Immature natural killer cell (primary cell): Measurements from ENCODE around the gene F2RL1. TPM values are rescaled to one million over a fixed set of nuclear protein-coding genes. Genes with fewer than 3 reads are reported as not detected.
"Not testable (repeated sequence)": the region's sequence is repeated elsewhere in the genome, so short reads cannot be mapped to it uniquely, and the experiment has no call there.

Experiments used
- DNase-seq, 3 donors: peaks; one replicate each; pipeline ENCODE4 v3.0.0; 2022; ENCODE audit warnings: mixed read lengths in 1 of 3
- H3K27ac Mint-ChIP-seq, 6 donors: one replicate each; pipeline ENCODE4 v1.8.0; 2020; ENCODE audit warnings: mixed read lengths in 6 of 6, mild to moderate bottlenecking in 5 of 6, inconsistent platforms in 4 of 6, moderate library complexity in 3 of 6
- H3K27me3 Mint-ChIP-seq, 3 donors: one replicate each; pipeline ENCODE4 v1.8.0; 2020 to 2021; ENCODE audit warnings: low read depth in 3 of 3, mild to moderate bottlenecking in 3 of 3, mixed read lengths in 3 of 3, moderate library complexity in 3 of 3, inconsistent platforms in 1 of 3
- H3K36me3 Mint-ChIP-seq, 3 donors: one replicate each; pipeline ENCODE4 v1.8.0; 2020; ENCODE audit warnings: mixed read lengths in 3 of 3, inconsistent platforms in 2 of 3, mild to moderate bottlenecking in 2 of 3
- H3K4me1 Mint-ChIP-seq, 2 donors: one replicate each; pipeline ENCODE4 v1.8.0; 2020; ENCODE audit warnings: inconsistent platforms in 2 of 2, mild to moderate bottlenecking in 2 of 2, mixed read lengths in 2 of 2, moderate library complexity in 1 of 2
- H3K4me3 Mint-ChIP-seq, 5 donors: one replicate each; pipeline ENCODE4 v1.8.0; 2020; ENCODE audit warnings: mild to moderate bottlenecking in 5 of 5, mixed read lengths in 5 of 5, inconsistent platforms in 3 of 5, moderate library complexity in 3 of 5
- H3K9me3 Mint-ChIP-seq, 6 donors: one replicate each; pipeline ENCODE4 v1.8.0; 2020; ENCODE audit warnings: mild to moderate bottlenecking in 6 of 6, mixed read lengths in 6 of 6, inconsistent platforms in 4 of 6, moderate library complexity in 3 of 6
- polyA plus RNA-seq, 3 donors: library from polyadenylated mRNA; unstranded; fragments of 300-500 nt; fragmentation: Illumina TruSeq; gene quantifications; one replicate each; pipeline ENCODE4 v1.2.3, GENCODE V29; 2021

The F2RL1 gene
- polyA plus RNA-seq, 3 donors from 2014 or later = 0.53 to 2.1 TPM; not detected in 1

DNA sequence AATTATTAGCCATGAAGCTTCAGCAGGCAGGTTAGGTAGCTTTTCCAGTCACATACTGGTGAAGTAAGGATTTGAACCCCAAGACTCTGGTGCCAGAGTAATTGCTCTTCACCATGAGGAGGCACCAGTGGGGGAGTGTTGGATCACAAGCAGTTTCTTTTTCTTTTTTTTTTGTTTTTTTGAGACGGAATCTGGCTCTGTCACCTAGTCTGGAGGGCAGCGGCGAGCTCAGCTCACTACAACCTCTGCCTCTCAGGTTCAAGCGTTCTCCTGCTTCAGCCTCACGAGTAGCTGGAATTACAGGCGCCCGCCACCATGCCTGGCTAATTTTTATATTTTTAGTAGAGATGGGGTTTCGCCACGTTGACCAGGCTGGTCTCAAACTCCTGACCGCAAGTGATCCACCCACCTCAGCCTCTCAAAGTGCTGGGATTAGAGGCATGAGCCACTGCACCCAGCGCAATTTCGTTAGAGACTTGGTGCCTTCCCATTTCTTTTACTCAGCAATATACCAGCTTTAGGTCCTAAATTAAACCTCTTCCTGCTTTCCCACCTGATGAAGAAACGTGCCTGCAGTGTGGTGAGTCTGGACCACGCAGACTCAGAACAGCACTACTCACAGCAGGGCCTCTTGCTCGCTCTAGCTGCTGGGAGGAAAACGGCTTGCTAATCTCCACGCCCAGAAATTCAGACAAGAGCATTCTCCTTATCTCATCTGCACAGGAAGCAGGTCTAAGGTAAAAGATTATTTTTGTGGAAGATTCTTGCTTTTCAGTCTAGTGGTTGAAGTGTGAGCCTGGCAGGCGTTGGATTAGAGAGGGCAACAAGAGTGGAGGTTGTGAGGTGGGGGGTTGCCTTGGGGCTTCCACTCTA, 30.8 kb downstream of the F2RL1 start, which contains the start of gene S100Z:
S100Z (plus strand) TSS at position 596 of the 873 bp plus-strand sequence. CDS start 25,346 bp downstream, outside the sequence.
- Mint-ChIP-seq H3K4me3 (peak within 1 kb of the TSS; percentile 21 to 76 (median 58)), H3K27ac (peak within 1 kb of the TSS in 3 of 6 donors; percentile 12 to 83 (median 51)), H3K27me3 (peaks cover 0 to 2% (median 2%) of the 10 kb centered on the region in 3 donors), H3K4me1 (peaks cover 26 to 31% of the 10 kb centered on the region in 2 donors), H3K36me3 (no peaks in the 10 kb centered on the region), H3K9me3 (peaks cover 0 to 2% (median 0%) of the 10 kb centered on the region in 6 donors)
- peak in 1 of 3 donors; percentile 10 for DNase-seq

GRCh38 chr5:76850543-76851145, 31.8 kb downstream of the F2RL1 start:
- H3K27me3 Mint-ChIP-seq = peaks cover 0 to 2% (median 2%) of the 10 kb centered on the region in 3 donors

GRCh38 chr5:76851728-76852369, 33.0 kb downstream of the F2RL1 start:
- peak overlapping the region in 2 of 6 donors; percentile 6 to 30 for H3K27ac Mint-ChIP-seq
- H3K4me3 Mint-ChIP-seq = no peak overlapping the region
- H3K9me3 Mint-ChIP-seq = peaks cover 0 to 2% (median 0%) of the 10 kb centered on the region in 6 donors
- peaks cover 0 to 2% (median 0%) of the 10 kb centered on the region in 3 donors for H3K27me3 Mint-ChIP-seq
- H3K4me1 Mint-ChIP-seq = peaks cover 47 to 52% of the 10 kb centered on the region in 2 donors
- DNase-seq = no peak
- H3K36me3 Mint-ChIP-seq = peaks cover 0 to 5% (median 4%) of the 10 kb centered on the region in 3 donors

More at GRCh38 chr5:76850543-76851145, 31.8 kb downstream of the F2RL1 start:
- peak overlapping the region in 2 of 6 donors; percentile 45 to 47 for H3K27ac Mint-ChIP-seq
- no peak for DNase-seq
- H3K9me3 Mint-ChIP-seq = peaks cover 0 to 2% (median 0%) of the 10 kb centered on the region in 6 donors
- peak overlapping the region in 2 of 5 donors; percentile 15 to 44 for H3K4me3 Mint-ChIP-seq
- H3K36me3 Mint-ChIP-seq = no peaks in the 10 kb centered on the region
- peaks cover 35 to 40% of the 10 kb centered on the region in 2 donors for H3K4me1 Mint-ChIP-seq

DNA sequence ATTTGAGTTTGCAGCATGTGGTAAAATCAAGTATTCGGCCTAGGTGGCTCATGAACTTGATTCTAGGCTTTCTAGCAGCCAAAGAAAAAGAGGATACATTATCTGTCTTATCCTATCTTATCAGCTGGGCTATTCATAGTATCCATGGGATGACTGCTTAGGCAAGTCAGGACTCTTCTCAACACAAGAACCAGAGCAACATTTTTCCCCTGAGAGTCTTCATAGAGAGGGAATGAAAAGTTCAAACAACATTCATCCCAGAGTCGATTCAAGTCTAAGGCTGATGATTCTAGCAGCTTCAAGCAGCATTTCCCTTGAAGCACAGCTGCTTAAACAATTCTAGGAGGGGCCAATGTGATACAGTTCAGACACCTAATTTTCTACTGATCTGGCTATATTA, 33.9 kb downstream of the F2RL1 start:
- Mint-ChIP-seq H3K27ac (peak overlapping the region in 1 of 6 donors; percentile 25), H3K9me3 (peaks cover 0 to 2% (median 0%) of the 10 kb centered on the region in 6 donors), H3K36me3 (peaks cover 0 to 5% (median 4%) of the 10 kb centered on the region in 3 donors), H3K4me1 (peaks cover 49 to 54% of the 10 kb centered on the region in 2 donors), H3K4me3 (no peak overlapping the region), H3K27me3 (peaks cover 0 to 2% (median 0%) of the 10 kb centered on the region in 3 donors)
- DNase-seq = no peak

- not testable (repeated sequence) for H3K27me3 Mint-ChIP-seq, H3K4me3 Mint-ChIP-seq, H3K9me3 Mint-ChIP-seq, H3K36me3 Mint-ChIP-seq, DNase-seq
- Mint-ChIP-seq H3K27ac (peak overlapping the region in 3 of 6 donors; percentile 3 to 32 (median 22)), H3K4me1 (peaks cover 49 to 54% of the 10 kb centered on the region in 2 donors)
Measured at GRCh38 chr5:76853741-76854140, 34.9 kb downstream of the F2RL1 start.

GRCh38 chr5:76854644-76855043, 35.8 kb downstream of the F2RL1 start:
- H3K27me3 Mint-ChIP-seq = peaks cover 0 to 2% (median 0%) of the 10 kb centered on the region in 3 donors
- H3K4me1 Mint-ChIP-seq = peaks cover 47 to 52% of the 10 kb centered on the region in 2 donors

DNA sequence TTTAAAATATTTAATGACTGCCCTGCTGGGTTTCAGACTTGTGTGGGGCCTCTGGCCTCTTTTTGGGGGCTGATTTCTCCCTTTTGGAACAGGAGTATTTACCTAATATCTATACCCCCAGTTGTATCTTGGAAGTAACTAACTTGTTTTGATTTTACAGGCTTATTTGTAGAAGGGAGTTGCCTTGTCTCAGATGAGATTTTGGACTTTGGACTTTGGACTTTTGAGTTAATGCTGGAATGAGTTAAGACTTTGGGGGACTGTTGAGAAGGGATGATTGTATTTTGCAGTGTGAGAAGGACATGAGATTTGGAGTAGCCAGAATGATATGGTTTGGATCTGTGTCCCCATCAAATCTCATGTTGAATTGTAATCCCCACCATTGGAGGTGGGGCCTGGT, 36.7 kb downstream of the F2RL1 start:
- H3K27me3 Mint-ChIP-seq, H3K9me3 Mint-ChIP-seq, DNase-seq, H3K36me3 Mint-ChIP-seq: not testable (repeated sequence)
- Mint-ChIP-seq H3K4me3 (peak overlapping the region; percentile 49 to 75 (median 61)), H3K4me1 (peaks cover 39 to 43% of the 10 kb centered on the region in 2 donors), H3K27ac (peak overlapping the region; percentile 81 to 92 (median 86))

More at GRCh38 chr5:76854644-76855043, 35.8 kb downstream of the F2RL1 start:
- Mint-ChIP-seq H3K36me3 (peaks cover 0 to 5% (median 4%) of the 10 kb centered on the region in 3 donors), H3K4me3 (no peak overlapping the region), H3K27ac (peak overlapping the region in 3 of 6 donors; percentile 22 to 71 (median 52)), H3K9me3 (peaks cover 0 to 2% (median 0%) of the 10 kb centered on the region in 6 donors)
- DNase-seq = no peak

DNA sequence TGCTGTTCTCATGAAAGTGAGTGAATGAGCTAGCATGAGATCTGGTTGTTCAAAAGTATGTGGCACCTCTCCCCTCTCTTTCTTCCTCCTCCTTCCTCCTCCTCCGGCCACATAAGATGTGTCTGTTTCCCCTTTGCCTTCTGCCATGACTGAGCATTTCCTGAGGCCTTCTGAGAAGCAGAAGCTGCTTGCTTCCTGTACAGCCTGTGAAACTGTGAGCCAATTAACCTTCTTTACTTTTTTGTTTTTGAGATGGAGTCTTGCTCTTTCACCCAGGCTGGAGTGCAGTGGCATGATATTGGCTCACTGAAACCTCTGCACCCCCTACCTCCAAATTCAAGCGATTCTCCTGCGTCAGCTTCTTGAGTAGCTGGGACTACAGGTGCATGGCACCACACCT, 37.1 kb downstream of the F2RL1 start:
- DNase-seq = peak; percentile 9 to 17 (median 9)
- peak overlapping the region; percentile 49 to 75 (median 61) for H3K4me3 Mint-ChIP-seq
- peaks cover 35 to 39% of the 10 kb centered on the region in 2 donors for H3K4me1 Mint-ChIP-seq

DNA sequence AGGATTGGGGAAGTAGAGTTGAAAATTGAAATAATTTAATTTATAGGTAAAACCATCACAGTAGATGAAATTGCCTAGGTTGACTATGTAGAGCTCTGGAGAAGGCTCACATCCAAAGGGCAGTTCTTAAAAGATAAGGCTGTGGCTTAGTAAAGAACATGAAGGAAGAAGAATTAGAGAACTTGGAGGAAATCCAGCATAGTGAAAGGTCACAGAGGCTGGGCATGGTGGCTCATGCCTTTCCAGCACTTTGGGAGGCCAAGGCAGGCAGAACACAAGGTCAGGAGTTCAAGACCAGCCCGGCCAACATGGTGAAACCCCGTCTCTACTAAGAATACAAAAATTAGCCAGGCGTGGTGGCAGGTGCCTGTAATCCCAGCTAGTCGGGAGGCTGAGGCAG, 38.0 kb downstream of the F2RL1 start:
- peak overlapping the region in 4 of 6 donors; percentile 57 to 92 (median 86) for H3K27ac Mint-ChIP-seq
- peaks cover 28 to 30% of the 10 kb centered on the region in 2 donors for H3K4me1 Mint-ChIP-seq
- not testable (repeated sequence) for H3K9me3 Mint-ChIP-seq, H3K36me3 Mint-ChIP-seq, DNase-seq, H3K27me3 Mint-ChIP-seq
- H3K4me3 Mint-ChIP-seq = peak overlapping the region in 3 of 5 donors; percentile 8 to 17 (median 14)

More for the DNA sequence above, 37.1 kb downstream of the F2RL1 start:
- Mint-ChIP-seq H3K36me3 (peaks cover 0 to 5% (median 4%) of the 10 kb centered on the region in 3 donors), H3K27ac (peak overlapping the region; percentile 81 to 92 (median 86)), H3K9me3 (peaks cover 0 to 2% (median 0%) of the 10 kb centered on the region in 6 donors), H3K27me3 (peaks cover 0 to 2% (median 0%) of the 10 kb centered on the region in 3 donors)

- Mint-ChIP-seq H3K27me3 (peaks cover 0 to 1% (median 0%) of the 10 kb centered on the region in 3 donors), H3K4me1 (peaks cover 23% of the 10 kb centered on the region in 2 donors), H3K27ac (peak overlapping the region in 1 of 6 donors; percentile 9), H3K4me3 (no peak overlapping the region), H3K36me3 (peaks cover 0 to 5% (median 4%) of the 10 kb centered on the region in 3 donors), H3K9me3 (no peaks in the 10 kb centered on the region)
- no peak for DNase-seq
Measured at GRCh38 chr5:76859591-76860247, 40.9 kb downstream of the F2RL1 start.

DNA sequence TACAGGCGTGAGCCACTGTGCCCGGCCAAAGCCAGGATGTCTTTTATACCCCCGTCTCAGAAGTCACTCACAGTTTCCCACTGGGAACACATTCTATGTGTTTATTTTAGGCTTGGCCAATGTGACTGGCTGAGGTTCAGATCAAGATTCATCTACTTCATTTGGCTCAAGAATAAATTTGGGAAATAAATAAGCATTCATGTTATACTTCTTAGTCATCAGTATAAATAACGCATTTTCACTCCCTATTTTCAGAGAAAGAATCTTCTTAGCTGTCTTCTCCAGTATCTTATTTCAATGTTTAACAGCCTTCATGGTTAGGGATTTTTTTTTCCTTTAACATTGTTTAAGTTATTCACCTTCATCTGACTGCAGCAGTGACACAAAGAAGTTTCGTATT, 42.8 kb downstream of the F2RL1 start:
- no peaks in the 10 kb centered on the region for H3K9me3 Mint-ChIP-seq
- H3K4me1 Mint-ChIP-seq = peaks cover 4 to 5% of the 10 kb centered on the region in 2 donors
- no peak overlapping the region for H3K4me3 Mint-ChIP-seq
- H3K27ac Mint-ChIP-seq = no peak overlapping the region
- H3K27me3 Mint-ChIP-seq = peaks cover 0 to 1% (median 0%) of the 10 kb centered on the region in 3 donors
- DNase-seq = no peak
- H3K36me3 Mint-ChIP-seq = no peaks in the 10 kb centered on the region

DNA sequence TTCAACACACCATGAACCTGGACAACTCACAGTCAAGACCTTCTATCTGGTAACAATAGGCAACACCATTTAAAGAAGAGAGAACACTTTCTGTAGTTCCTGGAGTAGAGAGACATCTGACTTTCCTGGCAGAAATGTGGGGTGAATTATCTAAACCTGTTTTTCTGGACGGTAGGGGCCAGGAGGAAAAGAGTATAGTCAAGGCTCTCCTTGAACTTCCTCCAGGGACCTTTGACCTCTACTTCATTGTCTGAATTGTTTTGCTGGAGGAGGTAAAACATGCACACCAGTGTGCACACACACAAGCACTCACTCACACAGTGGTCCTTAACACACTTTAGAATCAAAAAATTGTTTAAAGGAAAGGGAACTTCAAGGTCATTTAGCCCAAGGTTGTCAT, 44.2 kb downstream of the F2RL1 start:
- Mint-ChIP-seq H3K27ac (no peak overlapping the region), H3K36me3 (no peaks in the 10 kb centered on the region), H3K27me3 (peaks cover 0 to 2% (median 1%) of the 10 kb centered on the region in 3 donors), H3K9me3 (no peaks in the 10 kb centered on the region), H3K4me1 (no peaks in the 10 kb centered on the region), H3K4me3 (no peak overlapping the region)
- DNase-seq = no peak

GRCh38 chr5:76866503-76866902, 47.7 kb downstream of the F2RL1 start:
- Mint-ChIP-seq H3K4me3 (no peak overlapping the region), H3K27ac (no peak overlapping the region), H3K27me3 (peaks cover 0 to 6% (median 4%) of the 10 kb centered on the region in 3 donors), H3K4me1 (no peaks in the 10 kb centered on the region), H3K36me3 (no peaks in the 10 kb centered on the region), H3K9me3 (no peaks in the 10 kb centered on the region)
- DNase-seq = no peak
